Measurements from ENCODE around the gene MAGED1. TPM values are rescaled to one million over a fixed set of nuclear protein-coding genes. Genes with fewer than 3 reads are reported as not detected.

Gene MAGED1
- polyA plus RNA-seq, 1 of the 3 experiments (the other 2 are of a cell fraction), result 184 TPM

- Histone ChIP-seq H3K27ac (ENCODE audit: low read depth in 2 of 2, low read length in 1 of 2) (no peak overlapping the region), H3K9me3 (no peaks in the 10 kb centered on the region), H3K9me2 (no peaks in the 10 kb centered on the region), H4K20me1 (ENCODE audit: insufficient read depth) (no peaks in the 10 kb centered on the region), H3K36me3 (replicated peaks in 1 of 2; ENCODE audit: control insufficient read depth in 1 of 2, insufficient read depth in 2 of 2, low read length in 1 of 2) (no peaks in the 10 kb centered on the region), H3F3A (replicated peaks; ENCODE audit: insufficient read depth) (no peaks in the 10 kb centered on the region), H3K4me2 (no peak overlapping the region), H3K4me3 (ENCODE audit: low read depth in 2 of 2, low read length in 1 of 2) (no peak overlapping the region), H3K4me1 (ENCODE audit: control insufficient read depth in 1 of 2, insufficient read depth in 2 of 2, low read depth in 1 of 2, low read length in 1 of 2) (no peaks in the 10 kb centered on the region), H3K9ac (no peak overlapping the region), H3K27me3 (ENCODE audit: insufficient read depth) (no peaks in the 10 kb centered on the region), H2AFZ (ENCODE audit: low read depth) (no peak overlapping the region), H3K79me2 (ENCODE audit: insufficient read depth) (no peaks in the 10 kb centered on the region)
- ChIA-PET CTCF (no interaction called here), POLR2A (no interaction called here)
- 78% methylated on average over 1 of the region's 1 CpG for WGBS (ENCODE audit: low lambda C conversion rate)
- TF ChIP-seq NFIC (IDR thresholded peaks at IDR 0.05; ENCODE audit: borderline replicate concordance), result no peak
- no peak for TF ChIP-seq EP300 (IDR thresholded peaks at IDR 0.05; ENCODE audit: borderline replicate concordance in 1 of 2, low read depth in 1 of 2, low read length in 1 of 2)
- TF ChIP-seq RFX5 (IDR thresholded peaks at IDR 0.05; ENCODE audit: low read length), result no peak
- no peak for TF ChIP-seq RXRA (IDR thresholded peaks at IDR 0.05; ENCODE audit: borderline replicate concordance, low read depth)
- no peak for TF ChIP-seq RAD21 (IDR thresholded peaks at IDR 0.05; ENCODE audit: low read length)
- TF ChIP-seq TAF1 (IDR thresholded peaks at IDR 0.05; ENCODE audit: borderline replicate concordance, low read depth, low read length), result no peak
- no peak for TF ChIP-seq POLR2AphosphoS5 (IDR thresholded peaks at IDR 0.05; ENCODE audit: low read depth, low read length)
- DNase-seq, result no peak
These were observed 30.5 kb upstream of the MAGED1 start for GRCh38 chrX:51862920-51863319.

GRCh38 chrX:51866210-51866609, 27.2 kb upstream of the MAGED1 start:
- Histone ChIP-seq H3K27ac (ENCODE audit: low read depth in 2 of 2, low read length in 1 of 2) (no peak overlapping the region), H3F3A (replicated peaks; ENCODE audit: insufficient read depth) (no peaks in the 10 kb centered on the region), H3K9ac (no peak overlapping the region), H3K4me1 (ENCODE audit: control insufficient read depth in 1 of 2, insufficient read depth in 2 of 2, low read depth in 1 of 2, low read length in 1 of 2) (no peaks in the 10 kb centered on the region), H3K9me3 (no peaks in the 10 kb centered on the region), H3K36me3 (replicated peaks in 1 of 2; ENCODE audit: control insufficient read depth in 1 of 2, insufficient read depth in 2 of 2, low read length in 1 of 2) (no peaks in the 10 kb centered on the region), H3K9me2 (no peaks in the 10 kb centered on the region), H3K4me3 (ENCODE audit: low read depth in 2 of 2, low read length in 1 of 2) (no peak overlapping the region), H3K4me2 (no peak overlapping the region), H4K20me1 (ENCODE audit: insufficient read depth) (no peaks in the 10 kb centered on the region), H3K79me2 (ENCODE audit: insufficient read depth) (no peaks in the 10 kb centered on the region), H2AFZ (ENCODE audit: low read depth) (no peak overlapping the region), H3K27me3 (ENCODE audit: insufficient read depth) (no peaks in the 10 kb centered on the region)
- ChIA-PET POLR2A (no interaction called here), CTCF (no interaction called here)
- WGBS (ENCODE audit: low lambda C conversion rate), result 55% methylated on average over 3 of the region's 3 CpGs
- DNase-seq, result no peak
- no peak for TF ChIP-seq CHD2 (IDR thresholded peaks at IDR 0.05; ENCODE audit: low read length, partially characterized antibody)
- TF ChIP-seq EZH2phosphoT487 (IDR thresholded peaks at IDR 0.05; ENCODE audit: borderline replicate concordance, low read depth), result no peak
- TF ChIP-seq USF1 (IDR thresholded peaks at IDR 0.05; ENCODE audit: borderline replicate concordance, low read depth), result no peak
- TF ChIP-seq YY1 (IDR thresholded peaks at IDR 0.05; ENCODE audit: low read depth), result no peak
- no peak for TF ChIP-seq CTCF (IDR thresholded peaks at IDR 0.05)
- TF ChIP-seq TEAD4 (IDR thresholded peaks at IDR 0.05; ENCODE audit: borderline replicate concordance, insufficient read depth), result no peak
- TF ChIP-seq RCOR1 (IDR thresholded peaks at IDR 0.05; ENCODE audit: low read length), result no peak

Data from SK-N-SH (cell line).